Adipose tissue (tissue), 3 donors: Measurements from ENCODE around the gene SRM. TPM values are rescaled to one million over a fixed set of nuclear protein-coding genes. Genes with fewer than 3 reads are reported as not detected.
"Not testable (repeated sequence)": the region's sequence is repeated elsewhere in the genome, so short reads cannot be mapped to it uniquely, and the experiment has no call there.

Experiments used
- H3K27ac ChIP-seq: one replicate; pipeline ENCODE4 v1.5.1; 2013; ENCODE audit warnings: low read depth, low read length
- WGBS, 3 donors: extraction: QIAGEN DNeasy Blood & Tissue Kit; methylation state at CpG; one replicate each; pipeline ENCODE4 v1.1.7; 2013; 5-methylcytosine and 5-hydroxymethylcytosine counted together
- polyA plus RNA-seq, 3 donors: library from polyadenylated mRNA; stranded (reverse); fragments of 200-250 nt; gene quantifications; one replicate each; pipeline ENCODE4 v1.2.3, GENCODE V29; 2013
- donor health status: healthy with polysubstance abuse.
- donor health status: Bipolar disorder and iron deficiency.
- donor health status: healthy.

The SRM gene
- polyA plus RNA-seq, 3 donors, result 113 to 130 (median 120) TPM

GRCh38 chr1:11067716-11068599 is 8.1 kb upstream of the SRM start:
- no peak overlapping the region for H3K27ac ChIP-seq
- 90 to 92% (median 90%) methylated on average over 18 of the region's 18 CpGs for WGBS, 3 donors

- H3K27ac ChIP-seq, result no peak overlapping the region
- 93 to 97% (median 94%) methylated on average over 1 of the region's 1 CpG for WGBS, 3 donors
Measured at GRCh38 chr1:11065796-11066195, 6.0 kb upstream of the SRM start.

- 96 to 99% (median 99%) methylated on average over 3 of the region's 3 CpGs for WGBS, 3 donors
Measured at GRCh38 chr1:11064942-11065341, 5.1 kb upstream of the SRM start.

GRCh38 chr1:11063937-11064537 is 4.2 kb upstream of the SRM start:
- 87 to 90% (median 89%) methylated on average over 18 of the region's 18 CpGs for WGBS, 3 donors
- not testable (repeated sequence) for H3K27ac ChIP-seq

More at GRCh38 chr1:11064942-11065341, 5.1 kb upstream of the SRM start:
- no peak overlapping the region for H3K27ac ChIP-seq

- 61 to 77% (median 71%) methylated on average over 3 of the region's 3 CpGs for WGBS, 3 donors
- no peak overlapping the region for H3K27ac ChIP-seq
Measured at GRCh38 chr1:11062965-11063401, 3.2 kb upstream of the SRM start.

- 66 to 77% (median 72%) methylated on average over 5 of the region's 5 CpGs for WGBS, 3 donors
- no peak overlapping the region for H3K27ac ChIP-seq
Measured at GRCh38 chr1:11061652-11062365, 2.0 kb upstream of the SRM start.

GRCh38 chr1:11059155-11059967 is 457 bp downstream of the SRM start:
- no peak overlapping the region for H3K27ac ChIP-seq
- WGBS, 3 donors, result 0 to 2% (median 1%) methylated on average over 48 to 72 of the region's 72 CpGs

- 30 to 63% (median 52%) methylated on average over 27 to 28 of the region's 28 CpGs for WGBS, 3 donors
- no peak overlapping the region for H3K27ac ChIP-seq
Measured at GRCh38 chr1:11058595-11059154, 1.1 kb downstream of the SRM start.

GRCh38 chr1:11058026-11058425 is 1.8 kb downstream of the SRM start:
- WGBS, 3 donors, result 92 to 96% (median 96%) methylated on average over 14 of the region's 14 CpGs
- no peak overlapping the region for H3K27ac ChIP-seq

- 78 to 95% (median 91%) methylated on average over 8 of the region's 8 CpGs for WGBS, 3 donors
Measured at GRCh38 chr1:11057477-11057876, 2.3 kb downstream of the SRM start.

GRCh38 chr1:11056504-11056903 is 3.3 kb downstream of the SRM start:
- 88 to 94% (median 91%) methylated on average over 7 of the region's 7 CpGs for WGBS, 3 donors
- no peak overlapping the region for H3K27ac ChIP-seq

More at GRCh38 chr1:11057477-11057876, 2.3 kb downstream of the SRM start:
- no peak overlapping the region for H3K27ac ChIP-seq

GRCh38 chr1:11055676-11056075 is 4.1 kb downstream of the SRM start:
- WGBS, 3 donors, result 89 to 92% (median 91%) methylated on average over 12 of the region's 12 CpGs
- H3K27ac ChIP-seq, result no peak overlapping the region

GRCh38 chr1:11054666-11055065 is 5.2 kb downstream of the SRM start:
- H3K27ac ChIP-seq, result no peak overlapping the region
- WGBS, 3 donors, result 90 to 95% (median 94%) methylated on average over 21 to 22 of the region's 22 CpGs

GRCh38 chr1:11054181-11054580 is 5.6 kb downstream of the SRM start:
- 90 to 92% (median 90%) methylated on average over 7 of the region's 7 CpGs for WGBS, 3 donors
- no peak overlapping the region for H3K27ac ChIP-seq

- no peak overlapping the region for H3K27ac ChIP-seq
Measured at GRCh38 chr1:11053758-11054137, 6.1 kb downstream of the SRM start.

GRCh38 chr1:11052839-11053757 is 6.7 kb downstream of the SRM start:
- no peak overlapping the region for H3K27ac ChIP-seq
- 13 to 30% (median 29%) methylated on average over 29 of the region's 29 CpGs for WGBS, 3 donors

More at GRCh38 chr1:11053758-11054137, 6.1 kb downstream of the SRM start:
- 60 to 62% (median 62%) methylated on average over 10 of the region's 10 CpGs for WGBS, 3 donors
